Ectodermal cell (in vitro differentiated cells): Measurements from ENCODE around the gene PSMD4. TPM values are rescaled to one million over a fixed set of nuclear protein-coding genes. Genes with fewer than 3 reads are reported as not detected.
A peak's percentile ranks its signal among the peaks of the same experiment; 100 is the strongest.
"Not testable (repeated sequence)": the region's sequence is repeated elsewhere in the genome, so short reads cannot be mapped to it uniquely, and the experiment has no call there.

Experiments
- H3K27ac ChIP-seq: 2 replicates; pipeline ENCODE4 v1.7.0; 2013; ENCODE audit warnings: mild to moderate bottlenecking, low read depth, low read length; ENCODE audit not compliant: insufficient read depth, poor library complexity, severe bottlenecking
- H3K27me3 ChIP-seq: 2 replicates; pipeline ENCODE4 v1.7.0; 2013; ENCODE audit warnings: mild to moderate bottlenecking, low read length; ENCODE audit not compliant: insufficient read depth, control insufficient read depth, poor library complexity, severe bottlenecking
- H3K36me3 ChIP-seq: one replicate; pipeline ENCODE4 v1.7.0; 2013; ENCODE audit warnings: low read length; ENCODE audit not compliant: control insufficient read depth, insufficient read depth
- H3K4me1 ChIP-seq: one replicate; pipeline ENCODE4 v1.7.0; 2013; ENCODE audit warnings: low read length; ENCODE audit not compliant: control insufficient read depth, insufficient read depth
- H3K4me3 ChIP-seq: 2 replicates; pipeline ENCODE4 v1.7.0; 2013; ENCODE audit warnings: low read depth, low read length, control low read depth; ENCODE audit not compliant: insufficient read depth
- H3K9me3 ChIP-seq: 2 replicates; pipeline ENCODE4 v1.7.0; 2013; ENCODE audit warnings: mild to moderate bottlenecking, low read length, moderate library complexity; ENCODE audit not compliant: control insufficient read depth
- WGBS, 2 experiments: methylation state at CpG; one replicate each; pipeline ENCODE4 v1.1.7; 2013; ENCODE audit warnings: missing lambda C conversion rate in 2 of 2; 5-methylcytosine and 5-hydroxymethylcytosine counted together
- polyA plus RNA-seq, 4 experiments: library from polyadenylated mRNA; stranded (reverse); fragments of 50-300 nt; gene quantifications; one replicate each; pipeline ENCODE4 v1.2.3, GENCODE V29; 2013

The PSMD4 gene
- polyA plus RNA-seq (2013, experiment 1 of 4), result 189 TPM
- 174 TPM for polyA plus RNA-seq (2013, experiment 2 of 4)
- 151 TPM for polyA plus RNA-seq (2013, experiment 3 of 4)
- 169 TPM for polyA plus RNA-seq (2013, experiment 4 of 4)

DNA sequence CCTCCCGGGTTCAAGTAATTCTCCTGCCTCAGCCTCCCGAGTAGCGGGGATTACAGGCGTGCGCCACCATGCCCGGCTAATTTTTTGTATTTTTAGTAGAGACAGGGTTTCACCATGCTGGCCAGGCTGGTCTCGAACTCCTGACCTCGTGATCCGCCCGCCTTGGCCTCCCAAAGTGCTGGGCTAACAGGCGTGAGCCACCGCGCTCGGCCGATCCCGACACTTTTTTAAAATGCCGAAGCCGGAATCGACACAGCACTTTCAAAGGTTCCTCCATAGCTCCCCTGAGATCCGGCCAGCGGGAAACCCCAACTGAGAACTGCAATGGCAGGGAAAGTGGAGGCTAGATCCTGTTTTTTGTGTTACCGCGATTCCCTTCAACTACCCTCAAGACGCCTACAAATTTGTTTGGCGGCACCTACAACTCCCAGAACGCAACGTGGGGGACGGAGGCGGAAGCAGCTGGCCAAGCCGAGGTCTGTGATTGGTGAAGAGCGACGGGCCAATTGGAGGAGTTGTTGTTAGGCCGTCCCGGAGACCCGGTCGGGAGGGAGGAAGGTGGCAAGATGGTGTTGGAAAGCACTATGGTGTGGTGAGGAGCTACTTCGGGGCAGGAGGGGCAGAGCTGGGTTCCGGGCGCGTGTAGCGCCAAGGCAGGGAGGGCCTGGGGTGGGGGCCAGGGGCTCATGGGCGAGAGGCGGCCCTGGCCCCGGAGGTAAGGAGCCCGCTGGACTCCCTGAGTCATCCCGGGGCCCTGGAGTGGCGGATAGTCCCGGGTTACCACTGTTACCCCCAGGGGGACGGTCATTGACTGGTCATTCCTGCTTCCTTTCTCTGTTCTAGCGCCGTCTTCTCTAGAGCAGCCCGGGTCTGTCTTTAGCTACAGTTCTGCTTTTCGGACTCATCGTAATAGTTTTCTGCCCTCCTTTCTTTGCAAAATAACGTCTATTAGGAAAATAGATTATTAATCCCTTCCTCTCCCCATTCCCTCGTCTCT lies at the start of gene PSMD4:
TSS of gene PSMD4 (plus strand) at position 518 of the 997 bp plus-strand sequence. CDS start at position 567, 49 bp downstream.
- Histone ChIP-seq H3K36me3 (peaks cover 2% of the 10 kb centered on the region), H3K9me3 (no peaks in the 10 kb centered on the region), H3K27ac (peak within 1 kb of the TSS; percentile 66), H3K4me3 (peak within 1 kb of the TSS; percentile 77), H3K27me3 (no peaks in the 10 kb centered on the region), H3K4me1 (peaks cover 6% of the 10 kb centered on the region)
- WGBS, 2 experiments, result 31 to 32% methylated on average over 56 of the region's 56 CpGs

DNA sequence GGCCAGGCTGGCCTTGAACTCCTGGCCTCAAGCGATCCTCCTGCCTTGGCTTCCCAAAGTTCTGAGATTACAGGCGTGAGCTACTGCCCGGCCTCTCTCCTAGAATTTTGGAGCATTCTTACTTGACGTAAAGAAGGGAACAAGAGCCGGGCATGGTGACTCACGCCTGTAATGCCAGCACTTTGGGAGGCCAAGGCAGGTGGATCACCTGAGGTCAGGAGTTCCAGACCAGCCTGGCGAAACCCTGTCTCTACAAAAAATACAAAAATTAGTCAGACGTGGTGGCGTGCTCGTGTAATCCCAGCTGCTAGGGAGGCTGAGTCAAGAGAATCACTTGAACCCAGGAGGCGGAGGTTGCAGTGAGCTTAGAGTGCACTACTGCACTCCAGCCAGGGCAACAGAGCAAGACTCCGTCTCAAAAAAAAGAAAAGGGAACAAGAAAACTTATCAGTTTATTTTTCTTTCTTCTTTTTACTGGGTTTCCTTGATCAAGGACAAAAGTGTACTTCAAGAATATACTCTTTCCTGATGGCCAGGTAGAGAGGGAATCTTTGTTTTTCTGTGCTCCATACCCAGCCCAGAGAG lies 49.1 kb upstream of the PSMD4 start:
- H3K27me3 ChIP-seq, H3K4me1 ChIP-seq, H3K9me3 ChIP-seq, H3K27ac ChIP-seq, H3K4me3 ChIP-seq: not testable (repeated sequence)
- H3K36me3 ChIP-seq, result peaks cover 28% of the 10 kb centered on the region
- 96 to 98% methylated on average over 12 of the region's 12 CpGs for WGBS, 2 experiments

DNA sequence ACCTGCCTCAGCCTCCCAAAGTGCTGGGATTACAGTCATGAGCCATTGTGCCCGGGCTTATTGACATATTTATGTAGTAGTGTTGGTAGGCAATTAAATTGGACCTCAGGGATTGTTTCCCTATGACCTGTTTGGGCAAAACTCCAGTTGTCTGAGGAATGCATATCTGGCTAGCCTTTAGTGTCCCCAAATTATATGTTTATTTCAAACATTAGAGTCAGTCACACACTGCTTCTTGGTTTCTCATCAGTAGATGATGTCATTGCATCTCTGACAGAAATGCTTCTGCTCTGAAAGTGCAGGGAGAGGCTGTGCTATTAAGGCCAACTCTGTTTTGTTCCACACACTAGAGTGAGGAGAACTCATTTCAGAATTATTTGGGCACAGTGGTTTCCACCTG lies 43.7 kb upstream of the PSMD4 start:
- H3K27ac ChIP-seq, result no peak overlapping the region
- WGBS, 2 experiments, result 83 to 85% methylated on average over 1 of the region's 1 CpG
- no peak overlapping the region for H3K4me3 ChIP-seq
- no peaks in the 10 kb centered on the region for H3K27me3 ChIP-seq
- H3K4me1 ChIP-seq, result no peaks in the 10 kb centered on the region
- H3K36me3 ChIP-seq, result peaks cover 20% of the 10 kb centered on the region
- H3K9me3 ChIP-seq, result no peaks in the 10 kb centered on the region

- Histone ChIP-seq H3K9me3 (no peaks in the 10 kb centered on the region), H3K4me3 (no peak overlapping the region), H3K27ac (no peak overlapping the region), H3K27me3 (no peaks in the 10 kb centered on the region), H3K4me1 (no peaks in the 10 kb centered on the region), H3K36me3 (peaks cover 8% of the 10 kb centered on the region)
- WGBS, 2 experiments, result 94 to 97% methylated on average over 15 of the region's 15 CpGs
Measured at GRCh38 chr1:151211972-151212705, 42.4 kb upstream of the PSMD4 start.

GRCh38 chr1:151213560-151213959 lies 41.0 kb upstream of the PSMD4 start:
- Histone ChIP-seq H3K9me3 (no peaks in the 10 kb centered on the region), H3K27me3 (no peaks in the 10 kb centered on the region), H3K36me3 (no peaks in the 10 kb centered on the region), H3K27ac (no peak overlapping the region), H3K4me1 (no peaks in the 10 kb centered on the region), H3K4me3 (no peak overlapping the region)
- WGBS, 2 experiments, result 48 to 100% methylated on average over 1 to 2 of the region's 2 CpGs

- H3K27ac ChIP-seq, result no peak overlapping the region
- no peaks in the 10 kb centered on the region for H3K9me3 ChIP-seq
- 100% methylated on average over 1 of the region's 1 CpG; no CpG with 5 or more reads in 1 of the 2 experiments for WGBS, 2 experiments
- no peaks in the 10 kb centered on the region for H3K4me1 ChIP-seq
- H3K4me3 ChIP-seq, result no peak overlapping the region
- peaks cover 3% of the 10 kb centered on the region for H3K36me3 ChIP-seq
- no peaks in the 10 kb centered on the region for H3K27me3 ChIP-seq
Measured at GRCh38 chr1:151221616-151222015, 32.9 kb upstream of the PSMD4 start.

- WGBS, 2 experiments, result 98 to 99% methylated on average over 3 to 4 of the region's 4 CpGs
- H3K4me3 ChIP-seq, result no peak overlapping the region
Measured at GRCh38 chr1:151222130-151222529, 32.4 kb upstream of the PSMD4 start.

GRCh38 chr1:151235235-151235634 lies 19.3 kb upstream of the PSMD4 start:
- H3K27ac ChIP-seq, result no peak overlapping the region
- H3K4me3 ChIP-seq, result no peak overlapping the region
- H3K36me3 ChIP-seq, result peaks cover 79% of the 10 kb centered on the region
- no peaks in the 10 kb centered on the region for H3K9me3 ChIP-seq
- no peaks in the 10 kb centered on the region for H3K27me3 ChIP-seq
- H3K4me1 ChIP-seq, result no peaks in the 10 kb centered on the region
- 87% methylated on average over 6 of the region's 6 CpGs for WGBS, 2 experiments

More at GRCh38 chr1:151222130-151222529, 32.4 kb upstream of the PSMD4 start:
- Histone ChIP-seq H3K9me3 (no peaks in the 10 kb centered on the region), H3K4me1 (no peaks in the 10 kb centered on the region), H3K36me3 (peaks cover 3% of the 10 kb centered on the region), H3K27ac (no peak overlapping the region), H3K27me3 (no peaks in the 10 kb centered on the region)

- no peaks in the 10 kb centered on the region for H3K9me3 ChIP-seq
- 93 to 98% methylated on average over 4 of the region's 4 CpGs for WGBS, 2 experiments
- H3K4me3 ChIP-seq, result no peak overlapping the region
- peaks cover 79% of the 10 kb centered on the region for H3K36me3 ChIP-seq
- no peaks in the 10 kb centered on the region for H3K27me3 ChIP-seq
- H3K4me1 ChIP-seq, result no peaks in the 10 kb centered on the region
- no peak overlapping the region for H3K27ac ChIP-seq
Measured at GRCh38 chr1:151237678-151238466, 16.7 kb upstream of the PSMD4 start.
